Stomach (tissue), 9 donors: Measurements from ENCODE around the gene ZMYND8. TPM values are rescaled to one million over a fixed set of nuclear protein-coding genes. Genes with fewer than 3 reads are reported as not detected.

ENCODE experiments used
- DNase-seq, 2 donors: peaks; one replicate each; pipeline versions ENCODE4 v3.0.0 to v3.0.0-alpha.2; 2013 to 2019
- H3K27ac ChIP-seq, 5 donors: fragments of 200-600 bp in 4 of 5; sonication (generic) in 4 of 5; one replicate each; pipeline ENCODE4 v1.5.1; 2013 to 2019; ENCODE audit warnings: mild to moderate bottlenecking in 1 of 5, moderate library complexity in 1 of 5
- H3K27me3 ChIP-seq, 3 donors: fragments of 200-600 bp; sonication (generic); one replicate each; pipeline ENCODE4 v1.5.1; 2017 to 2019; ENCODE audit warnings: mixed run types in 1 of 3
- H3K36me3 ChIP-seq, 4 donors: fragments of 200-600 bp; sonication (generic); 1 replicate in 3 of 4; 2 replicates in 1 of 4; pipeline ENCODE4 v1.5.1; 2016 to 2019
- H3K4me1 ChIP-seq, 4 donors: fragments of 200-600 bp; sonication (generic); one replicate each; pipeline ENCODE4 v1.5.1; 2016 to 2019
- H3K4me3 ChIP-seq, 4 donors: fragments of 200-600 bp; sonication (generic) in 3 of 4; one replicate each; pipeline ENCODE4 v1.5.1; 2016 to 2019; ENCODE audit warnings: mild to moderate bottlenecking in 1 of 4
- H3K9me3 ChIP-seq, 4 donors: fragments of 200-600 bp; sonication (generic); one replicate each; pipeline ENCODE4 v1.5.1; 2016 to 2019
- EP300 ChIP-seq: sonication (generic); formaldehyde crosslinking; IDR thresholded peaks from one replicate; pipeline ENCODE4 v1.6.1; 2017; ENCODE audit warnings: antibody characterized with exemption
- POLR2A ChIP-seq, 4 donors: fragments of 450-650 bp; IDR thresholded peaks; one replicate each; pipeline ENCODE4 v1.6.1; 2016; ENCODE audit warnings: antibody characterized with exemption in 4 of 4, control low read depth in 2 of 4, mild to moderate bottlenecking in 1 of 4, moderate library complexity in 1 of 4
- POLR2AphosphoS5 ChIP-seq, 3 donors: sonication (generic); formaldehyde crosslinking; IDR thresholded peaks; one replicate each; pipeline ENCODE4 v1.6.1; 2016; ENCODE audit warnings: antibody characterized with exemption in 3 of 3
- WGBS, 5 donors: extraction: QIAGEN DNeasy Blood & Tissue Kit in 3 of 5; methylation state at CpG; one replicate each; pipeline versions ENCODE4 v1.1.5 to v1.1.7; 2013 to 2018; 5-methylcytosine and 5-hydroxymethylcytosine counted together
- intact Hi-C: fragments of 100-400 bp; cut with DNase I; formaldehyde crosslinking; loops from one replicate; pipeline ENCODE4 v1.15.1; 2023; ENCODE audit warnings: low total_unique reads
- polyA plus RNA-seq, 3 donors: library from polyadenylated mRNA; stranded (reverse); fragments of 200-250 nt; gene quantifications; one replicate each; pipeline ENCODE4 v1.2.3, GENCODE V29; 2013
- total RNA-seq, 5 donors: library from RNA; depleted of rRNA; stranded (reverse); fragments of >200 nt; gene quantifications; one replicate each; pipeline versions ENCODE4 v1.1.0 to v1.2.3, GENCODE V29; 2014 to 2016
- TF ChIP-seq, protein P1 (sequence below), 7 experiments: fragments of 450-650 bp in 4 of 7; fragments of 200-600 bp in 3 of 7; sonication (generic) in 3 of 7; IDR thresholded peaks; one replicate each; pipeline ENCODE4 v1.5.1; 2016 to 2019; ENCODE audit warnings: antibody characterized with exemption in 7 of 7, control low read depth in 2 of 7, mild to moderate bottlenecking in 1 of 7
- donor health status: healthy with polysubstance abuse.
- donor health status: Bipolar disorder and iron deficiency.
- donor health status: healthy.

ZMYND8 gene
- total and polyA plus RNA-seq, 8 donors: 9.2 to 82.6 (median 39.4) TPM

DNA sequence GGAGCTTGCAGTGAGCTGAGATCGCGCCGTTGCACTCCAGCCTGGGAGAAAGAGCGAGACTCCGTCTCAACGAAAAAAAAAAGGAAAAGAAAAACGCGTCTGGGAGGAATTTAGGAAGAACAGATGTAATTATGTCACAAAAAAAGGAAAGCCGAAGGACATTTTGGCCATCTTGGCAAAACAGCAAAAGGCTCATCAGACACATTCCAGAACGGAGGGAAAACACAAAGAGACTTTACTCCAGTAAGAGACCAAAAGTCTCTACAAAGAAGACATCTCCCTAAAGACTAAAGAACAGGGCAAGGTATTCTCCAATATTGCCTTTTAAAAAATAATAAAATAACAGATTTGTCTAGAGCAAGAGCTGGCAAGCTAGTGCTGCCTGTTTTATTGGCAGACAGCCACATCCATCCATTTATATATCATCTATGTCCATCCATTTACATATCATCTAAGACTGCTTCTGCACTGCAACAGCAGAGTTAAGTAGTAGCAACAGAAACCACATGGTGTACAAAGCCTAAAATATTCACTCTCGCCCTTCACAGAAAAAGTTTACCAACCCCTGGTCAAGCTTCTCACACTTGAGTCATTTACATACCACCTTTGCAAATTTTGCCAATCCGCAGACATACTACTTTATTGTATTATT lies 133.9 kb downstream of the ZMYND8 start:
- H3K4me3 ChIP-seq: no peak overlapping the region
- TF ChIP-seq EP300 (no peak), POLR2AphosphoS5 (IDR thresholded peaks at IDR 0.05) (no peak), POLR2A (IDR thresholded peaks at IDR 0.05) (no peak)
- TF ChIP-seq, protein P1, sequence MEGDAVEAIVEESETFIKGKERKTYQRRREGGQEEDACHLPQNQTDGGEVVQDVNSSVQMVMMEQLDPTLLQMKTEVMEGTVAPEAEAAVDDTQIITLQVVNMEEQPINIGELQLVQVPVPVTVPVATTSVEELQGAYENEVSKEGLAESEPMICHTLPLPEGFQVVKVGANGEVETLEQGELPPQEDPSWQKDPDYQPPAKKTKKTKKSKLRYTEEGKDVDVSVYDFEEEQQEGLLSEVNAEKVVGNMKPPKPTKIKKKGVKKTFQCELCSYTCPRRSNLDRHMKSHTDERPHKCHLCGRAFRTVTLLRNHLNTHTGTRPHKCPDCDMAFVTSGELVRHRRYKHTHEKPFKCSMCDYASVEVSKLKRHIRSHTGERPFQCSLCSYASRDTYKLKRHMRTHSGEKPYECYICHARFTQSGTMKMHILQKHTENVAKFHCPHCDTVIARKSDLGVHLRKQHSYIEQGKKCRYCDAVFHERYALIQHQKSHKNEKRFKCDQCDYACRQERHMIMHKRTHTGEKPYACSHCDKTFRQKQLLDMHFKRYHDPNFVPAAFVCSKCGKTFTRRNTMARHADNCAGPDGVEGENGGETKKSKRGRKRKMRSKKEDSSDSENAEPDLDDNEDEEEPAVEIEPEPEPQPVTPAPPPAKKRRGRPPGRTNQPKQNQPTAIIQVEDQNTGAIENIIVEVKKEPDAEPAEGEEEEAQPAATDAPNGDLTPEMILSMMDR (IDR thresholded peaks at IDR 0.05): no peak
- H3K4me1 ChIP-seq: peaks cover 0 to 8% (median 3%) of the 10 kb centered on the region in 4 donors
- intact Hi-C loops: no loop called here
- H3K27me3 ChIP-seq: no peaks in the 10 kb centered on the region
- peaks cover 68 to 100% (median 99%) of the 10 kb centered on the region in 4 donors for H3K36me3 ChIP-seq
- DNase-seq: no peak
- 89 to 96% (median 94%) methylated on average over 12 of the region's 12 CpGs for WGBS, 5 donors
- no peaks in the 10 kb centered on the region for H3K9me3 ChIP-seq
- no peak overlapping the region for H3K27ac ChIP-seq

DNA sequence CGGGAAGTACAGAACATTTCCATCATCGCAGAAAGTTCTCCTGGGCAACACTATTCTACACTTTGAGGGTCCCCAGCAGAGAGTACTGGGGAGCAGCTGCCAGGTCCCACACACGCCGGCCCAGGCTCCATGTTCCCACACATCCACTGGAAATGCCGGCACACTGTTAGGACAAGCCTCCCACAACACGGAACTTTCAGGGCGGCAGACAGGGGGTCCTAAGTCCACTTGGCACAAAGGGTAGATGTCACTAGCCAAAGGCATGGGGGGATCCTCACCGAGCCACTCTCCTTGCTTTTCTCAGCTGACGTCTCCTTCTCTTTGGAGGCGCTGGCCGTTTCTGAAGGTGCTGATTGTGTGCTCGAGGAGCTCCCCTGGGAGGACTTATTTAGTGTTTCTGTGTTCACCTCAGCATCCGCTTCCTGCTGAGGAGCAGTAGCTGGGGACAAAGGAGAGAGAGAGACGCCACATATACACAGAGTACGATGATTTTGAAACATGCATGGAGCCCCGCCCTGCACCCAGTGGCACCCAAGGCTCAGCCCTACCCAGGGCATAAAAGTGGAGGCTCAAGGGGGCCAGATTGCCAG lies 135.4 kb downstream of the ZMYND8 start:
- Histone ChIP-seq H3K4me1 (peaks cover 0 to 8% (median 4%) of the 10 kb centered on the region in 4 donors), H3K27ac (no peak overlapping the region), H3K36me3 (peaks cover 57 to 100% (median 98%) of the 10 kb centered on the region in 4 donors), H3K4me3 (no peak overlapping the region), H3K9me3 (no peaks in the 10 kb centered on the region), H3K27me3 (no peaks in the 10 kb centered on the region)
- 84 to 90% (median 87%) methylated on average over 16 of the region's 16 CpGs for WGBS, 5 donors
- DNase-seq: no peak
- intact Hi-C loops: no loop called here
- no peak for TF ChIP-seq EP300
- TF ChIP-seq, protein P1 (IDR thresholded peaks at IDR 0.05): no peak
- no peak for TF ChIP-seq POLR2A (IDR thresholded peaks at IDR 0.05)
- TF ChIP-seq POLR2AphosphoS5 (IDR thresholded peaks at IDR 0.05): no peak

DNA sequence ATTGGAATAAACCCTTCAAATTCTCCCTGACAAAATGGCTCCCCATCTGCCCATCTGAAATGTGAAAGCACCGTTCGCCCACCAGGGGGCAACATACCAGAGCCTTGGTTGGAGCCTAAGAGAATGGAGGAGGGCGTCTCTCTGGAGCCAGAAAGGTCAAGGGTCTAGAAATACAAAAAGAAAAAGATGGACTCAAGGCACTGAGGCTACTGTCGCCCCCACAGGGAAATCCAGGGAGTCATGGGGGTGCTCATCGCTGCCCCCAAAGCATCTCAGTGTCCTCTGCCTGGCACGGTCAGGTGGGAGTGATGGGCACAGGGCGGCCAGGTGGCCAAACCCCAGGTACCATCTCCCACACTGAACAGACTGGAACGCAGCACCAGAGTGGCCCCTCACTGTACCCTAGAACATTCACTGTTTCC lies 136.3 kb downstream of the ZMYND8 start:
- no peaks in the 10 kb centered on the region for H3K9me3 ChIP-seq
- TF ChIP-seq POLR2A (IDR thresholded peaks at IDR 0.05): no peak
- no peak for TF ChIP-seq EP300
- TF ChIP-seq, protein P1 (IDR thresholded peaks at IDR 0.05): peak in 3 of 7 experiments; percentile 25 to 60 (median 33)
- no peak for TF ChIP-seq POLR2AphosphoS5 (IDR thresholded peaks at IDR 0.05)
- intact Hi-C loops: no loop called here
- WGBS, 5 donors: 87 to 96% (median 93%) methylated on average over 8 of the region's 8 CpGs
- DNase-seq: peak in 1 of 2 donors; percentile 44
- H3K27ac ChIP-seq: no peak overlapping the region
- no peak overlapping the region for H3K4me3 ChIP-seq
- peaks cover 0 to 8% (median 4%) of the 10 kb centered on the region in 4 donors for H3K4me1 ChIP-seq
- no peaks in the 10 kb centered on the region for H3K27me3 ChIP-seq
- peaks cover 56 to 100% (median 98%) of the 10 kb centered on the region in 4 donors for H3K36me3 ChIP-seq

DNA sequence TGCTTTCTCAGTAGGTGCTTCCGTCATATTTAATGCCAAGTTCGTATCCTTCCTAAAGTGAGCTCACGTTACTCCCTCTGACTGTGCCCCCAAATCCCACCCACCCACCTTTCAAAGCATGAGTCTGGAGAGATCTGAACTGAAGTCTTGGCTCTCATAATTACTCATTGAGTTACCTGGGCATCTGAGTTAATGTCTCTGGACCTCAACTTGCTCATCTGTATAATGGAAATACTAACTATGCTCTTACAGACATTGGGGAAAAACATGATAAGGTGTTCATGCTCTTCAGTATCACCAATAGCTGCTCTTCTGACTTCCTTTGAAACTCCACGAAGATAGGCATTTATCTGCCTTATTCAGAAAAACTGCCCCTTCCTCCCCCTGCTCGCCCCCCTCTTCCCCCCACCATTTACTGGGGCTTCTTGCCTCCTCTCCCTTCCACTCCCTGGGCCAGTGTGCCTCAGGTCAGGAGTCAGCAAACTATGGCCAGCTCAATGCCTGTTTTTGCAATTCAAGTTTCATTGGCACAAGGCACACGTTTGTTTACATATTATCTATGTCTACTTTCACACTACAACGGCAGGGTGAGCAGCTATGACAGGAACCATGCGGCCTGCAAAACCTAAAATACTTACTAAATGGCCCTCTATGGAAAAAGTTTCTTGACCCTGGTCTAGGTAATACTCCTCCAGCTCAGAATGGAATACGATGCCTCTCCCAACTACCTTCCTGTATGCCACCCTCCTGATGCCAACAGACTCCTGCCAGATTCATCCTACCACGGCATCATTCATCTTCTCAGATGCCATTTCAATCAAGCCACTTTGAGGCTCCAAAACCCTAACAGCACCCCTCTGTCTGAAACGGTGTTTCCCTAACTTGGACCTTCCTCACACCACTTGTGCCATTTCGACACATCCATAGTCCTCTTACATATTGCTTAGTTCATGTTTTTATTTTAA lies 138.7 kb downstream of the ZMYND8 start:
- H3K27me3 ChIP-seq: no peaks in the 10 kb centered on the region
- intact Hi-C loops: no loop called here
- peaks cover 0 to 8% (median 4%) of the 10 kb centered on the region in 4 donors for H3K4me1 ChIP-seq
- no peak for TF ChIP-seq EP300
- no peak for TF ChIP-seq POLR2A (IDR thresholded peaks at IDR 0.05)
- TF ChIP-seq, protein P1 (IDR thresholded peaks at IDR 0.05): no peak
- no peak for TF ChIP-seq POLR2AphosphoS5 (IDR thresholded peaks at IDR 0.05)
- H3K36me3 ChIP-seq: peaks cover 52 to 100% (median 98%) of the 10 kb centered on the region in 4 donors
- H3K4me3 ChIP-seq: no peak overlapping the region
- no peak for DNase-seq
- WGBS, 5 donors: 73 to 83% (median 74%) methylated on average over 12 of the region's 12 CpGs
- no peak overlapping the region for H3K27ac ChIP-seq
- no peaks in the 10 kb centered on the region for H3K9me3 ChIP-seq
